Peyer's patch (tissue), 4 donors: Measurements from ENCODE around the gene ZNF396.

ENCODE experiments used
- CTCF ChIP-seq, 6 experiments: fragments of 450-650 bp in 4 of 6; fragments of 200-600 bp in 2 of 6; sonication (generic) in 1 of 6; IDR thresholded peaks; one replicate each; pipeline ENCODE4 v1.5.1; 2017 to 2019; ENCODE audit warnings: antibody characterized with exemption in 6 of 6, mild to moderate bottlenecking in 3 of 6, moderate library complexity in 1 of 6
- POLR2A ChIP-seq, 2 donors: fragments of 450-650 bp; IDR thresholded peaks; one replicate each; pipeline ENCODE4 v1.5.1; 2017; ENCODE audit warnings: antibody characterized with exemption in 2 of 2, mild to moderate bottlenecking in 2 of 2, moderate library complexity in 2 of 2

GRCh38 chr18:35352778-35353177 is 24.4 kb downstream of the ZNF396 start:
- TF ChIP-seq CTCF (IDR thresholded peaks at IDR 0.05): no peak
- TF ChIP-seq POLR2A (IDR thresholded peaks at IDR 0.05): no peak
